Caco-2 (cell line): ENCODE measurements around the gene PARD3. TPM values are rescaled to one million over a fixed set of nuclear protein-coding genes. Genes with fewer than 3 reads are reported as not detected.

Source experiments
- BruUV-seq: library from RNA; stranded (reverse); fragments of 400-500 nt; replicated peaks from 2 replicates; lab custom pipeline; 2021; lab: Mats Ljungman, UMichigan
- CTCF ChIA-PET: fragments of 300-600 bp; sonication (Branson Sonifier 250); formaldehyde crosslinking; loops from one replicate; lab custom pipeline; 2022; ENCODE audit warnings: antibody characterized with exemption; lab: Charles Lee
- POLR2A ChIA-PET: fragments of 300-600 bp; sonication (Branson Sonifier 250); formaldehyde crosslinking; loops from one replicate; lab custom pipeline; 2022; ENCODE audit warnings: antibody characterized with exemption; lab: Charles Lee
- DNase-seq, 2 experiments: peaks; one replicate each; pipeline versions ENCODE4 v3.0.0 to v3.0.0-alpha.2; 2020 to 2022
- H3K27me3 ChIP-seq: replicated peaks from 2 replicates; pipeline ENCODE4 v1.6.0; 2011; ENCODE audit warnings: low read length; ENCODE audit not compliant: control insufficient read depth, insufficient read depth
- H3K36me3 ChIP-seq: 2 replicates; pipeline ENCODE4 v1.5.1; 2011; ENCODE audit warnings: low read length; ENCODE audit not compliant: control insufficient read depth, insufficient read depth
- H3K4me1 ChIP-seq: fragments of 250-450 bp; sonication (Bioruptor Pico); 2 replicates; pipeline ENCODE4 v1.5.1; 2020; ENCODE audit warnings: mild to moderate bottlenecking
- H3K4me3 ChIP-seq: 2 replicates; pipeline ENCODE4 v1.5.1; 2011; ENCODE audit warnings: low read depth, mild to moderate bottlenecking, control low read depth, low read length
- H3K9me3 ChIP-seq: fragments of 250-450 bp; sonication (Bioruptor Pico); 2 replicates; pipeline ENCODE4 v1.5.1; 2020; ENCODE audit warnings: mild to moderate bottlenecking, moderate library complexity
- H3K27ac Mint-ChIP-seq: one replicate; pipeline ENCODE4 v1.8.0; 2022; ENCODE audit warnings: mixed read lengths; ENCODE audit not compliant: unreplicated experiment
- H3K27me3 Mint-ChIP-seq: one replicate; pipeline ENCODE4 v1.8.0; 2022; ENCODE audit warnings: mixed read lengths; ENCODE audit not compliant: insufficient read depth, unreplicated experiment
- H3K36me3 Mint-ChIP-seq: one replicate; pipeline ENCODE4 v1.8.0; 2022; ENCODE audit warnings: mild to moderate bottlenecking, mixed read lengths; ENCODE audit not compliant: insufficient read depth, unreplicated experiment
- H3K4me1 Mint-ChIP-seq: one replicate; pipeline ENCODE4 v1.8.0; 2022; ENCODE audit warnings: low read depth, mixed read lengths; ENCODE audit not compliant: unreplicated experiment
- H3K4me3 Mint-ChIP-seq: one replicate; pipeline ENCODE4 v1.8.0; 2022; ENCODE audit warnings: mild to moderate bottlenecking, moderate library complexity, mixed read lengths; ENCODE audit not compliant: unreplicated experiment
- H3K9me3 Mint-ChIP-seq: one replicate; pipeline ENCODE4 v1.8.0; 2022; ENCODE audit warnings: mixed read lengths; ENCODE audit not compliant: unreplicated experiment
- intact Hi-C: fragments of 100-400 bp; cut with micrococcal nuclease; formaldehyde crosslinking; loops from one replicate; pipeline ENCODE4 v1.10.0; 2022; ENCODE audit not compliant: unreplicated experiment
- total RNA-seq: library from RNA; stranded (reverse); gene quantifications from 2 replicates; pipeline ENCODE4 v1.2.3, GENCODE V29; 2022
- TF ChIP-seq, protein P1 (sequence below), 2 experiments: fragments of 200-600 bp in 1 of 2; IDR thresholded peaks; 1 replicate in 1 of 2; 2 replicates in 1 of 2; pipeline versions ENCODE4 v1.5.1 to v1.8.0; 2011 to 2022; ENCODE audit warnings: antibody characterized with exemption in 1 of 2, control low read depth in 1 of 2, inconsistent platforms in 1 of 2, low read depth in 1 of 2, low read length in 1 of 2, mild to moderate bottlenecking in 1 of 2, moderate library complexity in 1 of 2; ENCODE audit not compliant: insufficient read depth in 1 of 2, severe bottlenecking in 1 of 2, unreplicated experiment in 1 of 2

Gene PARD3
- total RNA-seq, 1 experiment from 2014 or later = 80.7 TPM

DNA sequence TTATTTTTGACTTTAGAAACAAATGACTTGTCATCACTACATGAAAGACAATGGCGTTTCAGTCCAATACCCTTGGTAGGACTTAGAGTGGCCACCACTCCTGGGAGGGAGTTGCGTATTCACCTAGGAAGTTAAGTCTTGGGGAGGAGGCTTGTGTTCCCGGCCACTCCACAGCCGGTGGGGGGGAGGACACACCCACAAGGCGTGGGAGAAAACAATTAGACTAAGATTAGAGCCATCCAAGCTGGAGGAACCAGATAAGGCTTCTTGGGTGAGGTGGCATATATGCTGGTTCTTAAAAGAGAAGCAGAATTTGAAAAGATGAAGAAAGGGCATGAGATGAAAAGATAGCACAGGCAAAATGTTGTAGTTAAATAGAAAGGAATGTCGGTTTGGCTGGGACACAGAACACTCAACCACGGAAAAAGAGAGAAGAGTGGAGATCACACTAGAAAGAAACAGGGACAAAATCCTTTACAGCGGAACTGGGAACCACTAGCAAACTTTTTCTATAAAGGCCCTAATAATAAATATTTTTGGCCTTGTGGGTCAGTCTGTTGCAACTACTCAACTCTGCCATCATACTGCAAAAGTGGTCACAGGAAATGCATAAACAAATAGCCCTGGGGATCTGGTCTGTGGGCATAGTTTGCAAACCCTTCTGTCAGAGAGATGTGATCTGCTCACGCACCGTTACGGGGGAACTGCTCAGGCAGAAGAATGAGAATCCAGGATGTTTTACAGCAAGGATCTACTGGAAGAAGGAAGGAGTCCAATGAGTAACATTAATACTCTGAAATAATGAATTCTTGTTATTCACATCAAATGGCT is 651.8 kb downstream of the PARD3 start:
- no peak for DNase-seq
- peaks cover 6% of the 10 kb centered on the region for H3K36me3 Mint-ChIP-seq
- no peaks in the 10 kb centered on the region for H3K4me1 Mint-ChIP-seq
- H3K4me3 Mint-ChIP-seq = no peak overlapping the region
- POLR2A ChIA-PET = no interaction called here
- intact Hi-C loops = no loop called here
- TF ChIP-seq, protein P1, sequence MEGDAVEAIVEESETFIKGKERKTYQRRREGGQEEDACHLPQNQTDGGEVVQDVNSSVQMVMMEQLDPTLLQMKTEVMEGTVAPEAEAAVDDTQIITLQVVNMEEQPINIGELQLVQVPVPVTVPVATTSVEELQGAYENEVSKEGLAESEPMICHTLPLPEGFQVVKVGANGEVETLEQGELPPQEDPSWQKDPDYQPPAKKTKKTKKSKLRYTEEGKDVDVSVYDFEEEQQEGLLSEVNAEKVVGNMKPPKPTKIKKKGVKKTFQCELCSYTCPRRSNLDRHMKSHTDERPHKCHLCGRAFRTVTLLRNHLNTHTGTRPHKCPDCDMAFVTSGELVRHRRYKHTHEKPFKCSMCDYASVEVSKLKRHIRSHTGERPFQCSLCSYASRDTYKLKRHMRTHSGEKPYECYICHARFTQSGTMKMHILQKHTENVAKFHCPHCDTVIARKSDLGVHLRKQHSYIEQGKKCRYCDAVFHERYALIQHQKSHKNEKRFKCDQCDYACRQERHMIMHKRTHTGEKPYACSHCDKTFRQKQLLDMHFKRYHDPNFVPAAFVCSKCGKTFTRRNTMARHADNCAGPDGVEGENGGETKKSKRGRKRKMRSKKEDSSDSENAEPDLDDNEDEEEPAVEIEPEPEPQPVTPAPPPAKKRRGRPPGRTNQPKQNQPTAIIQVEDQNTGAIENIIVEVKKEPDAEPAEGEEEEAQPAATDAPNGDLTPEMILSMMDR (IDR thresholded peaks at IDR 0.05; ENCODE audit: insufficient read depth in 1 of 2, low read depth in 1 of 2, low read length in 1 of 2, severe bottlenecking in 1 of 2, unreplicated experiment in 1 of 2) = no peak
- no peaks in the 10 kb centered on the region for H3K27me3 Mint-ChIP-seq
- peaks cover 13% of the 10 kb centered on the region for H3K9me3 Mint-ChIP-seq
- BruUV-seq = no TSS peak
- Histone ChIP-seq H3K36me3 (peaks cover 2% of the 10 kb centered on the region; the same call in 1 of the 2 replicates), H3K27me3 (no peaks in the 10 kb centered on the region), H3K4me3 (no peak overlapping the region), H3K9me3 (peaks cover 5% of the 10 kb centered on the region), H3K4me1 (no peaks in the 10 kb centered on the region)
- no peak overlapping the region for H3K27ac Mint-ChIP-seq
- CTCF ChIA-PET = no interaction called here

DNA sequence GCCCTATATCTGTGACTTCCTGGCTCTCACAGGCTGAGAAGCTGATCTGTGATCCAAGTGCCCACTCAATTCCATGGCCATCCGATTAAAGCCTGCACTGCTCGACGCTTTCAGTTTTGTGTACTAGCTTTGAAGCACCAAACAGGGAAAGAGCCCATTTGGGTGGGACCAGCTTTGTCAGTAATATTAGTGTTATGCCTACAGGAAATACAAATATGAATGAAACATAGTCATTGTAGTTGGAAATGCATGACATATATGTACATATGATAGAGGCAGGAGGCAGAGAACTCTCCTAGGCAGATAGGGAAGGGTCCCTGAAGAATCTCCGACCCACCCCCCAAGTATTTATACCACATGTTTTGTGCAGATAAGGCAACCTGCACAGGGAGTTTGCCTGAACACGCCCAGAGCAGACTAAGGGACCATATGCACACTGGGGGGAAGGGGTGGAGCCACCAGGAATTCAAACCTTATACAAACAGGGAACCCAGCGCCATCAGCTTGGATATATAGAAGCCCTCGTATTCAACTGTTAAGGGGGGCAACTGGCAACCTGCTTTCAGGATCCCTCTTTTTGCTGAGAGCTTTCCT is 653.2 kb downstream of the PARD3 start:
- intact Hi-C loops = no loop called here
- Histone ChIP-seq H3K4me3 (no peak overlapping the region), H3K9me3 (peaks cover 5% of the 10 kb centered on the region), H3K27me3 (no peaks in the 10 kb centered on the region), H3K36me3 (peaks cover 2% of the 10 kb centered on the region; the same call in 1 of the 2 replicates), H3K4me1 (no peaks in the 10 kb centered on the region)
- POLR2A ChIA-PET = no interaction called here
- CTCF ChIA-PET = no interaction called here
- H3K36me3 Mint-ChIP-seq = peaks cover 6% of the 10 kb centered on the region
- H3K27ac Mint-ChIP-seq = no peak overlapping the region
- DNase-seq = no peak
- H3K9me3 Mint-ChIP-seq = peaks cover 13% of the 10 kb centered on the region
- H3K4me1 Mint-ChIP-seq = no peaks in the 10 kb centered on the region
- H3K4me3 Mint-ChIP-seq = no peak overlapping the region
- no peaks in the 10 kb centered on the region for H3K27me3 Mint-ChIP-seq
- TF ChIP-seq, protein P1 (IDR thresholded peaks at IDR 0.05; ENCODE audit: insufficient read depth in 1 of 2, low read depth in 1 of 2, low read length in 1 of 2, severe bottlenecking in 1 of 2, unreplicated experiment in 1 of 2) = no peak
- BruUV-seq = no TSS peak

DNA sequence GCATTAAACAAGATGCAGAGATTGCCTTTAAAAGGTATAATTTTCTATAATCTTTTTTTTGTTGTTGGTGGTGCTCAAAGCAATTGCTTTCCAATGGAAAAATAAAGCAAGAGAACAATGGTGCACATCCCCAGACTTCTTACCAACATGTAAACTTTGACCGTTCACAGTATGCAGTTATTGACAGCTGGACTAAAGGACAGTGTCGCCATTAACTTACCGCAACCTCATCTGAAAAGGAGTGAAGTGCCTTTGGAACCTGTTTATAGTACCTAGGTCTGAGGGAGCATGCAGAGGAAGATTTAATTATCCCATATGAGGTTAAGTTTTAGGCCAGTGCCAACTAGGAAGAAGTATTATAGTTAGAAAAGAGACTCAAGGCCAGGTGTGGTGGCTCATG is 654.5 kb downstream of the PARD3 start:
- peaks cover 2% of the 10 kb centered on the region; the same call in 1 of the 2 replicates for H3K36me3 ChIP-seq
- no peak for DNase-seq
- H3K27me3 Mint-ChIP-seq = no peaks in the 10 kb centered on the region
- no peaks in the 10 kb centered on the region for H3K27me3 ChIP-seq
- peaks cover 13% of the 10 kb centered on the region for H3K9me3 Mint-ChIP-seq
- TF ChIP-seq, protein P1 (IDR thresholded peaks at IDR 0.05; ENCODE audit: insufficient read depth in 1 of 2, low read depth in 1 of 2, low read length in 1 of 2, severe bottlenecking in 1 of 2, unreplicated experiment in 1 of 2) = no peak
- no peaks in the 10 kb centered on the region for H3K4me1 Mint-ChIP-seq
- no peak overlapping the region for H3K4me3 ChIP-seq
- H3K9me3 ChIP-seq = peaks cover 5% of the 10 kb centered on the region
- ChIA-PET CTCF (no interaction called here), POLR2A (no interaction called here)
- intact Hi-C loops = no loop called here
- no peak overlapping the region for H3K27ac Mint-ChIP-seq
- peaks cover 6% of the 10 kb centered on the region for H3K36me3 Mint-ChIP-seq
- no TSS peak for BruUV-seq
- H3K4me3 Mint-ChIP-seq = no peak overlapping the region
- H3K4me1 ChIP-seq = no peaks in the 10 kb centered on the region
